RKO (cell line): ENCODE measurements around the gene ABTB2.

Experiments
- DNase-seq: peaks from one replicate; pipeline ENCODE4 v3.0.0-alpha.2; 2016; ENCODE audit warnings: low spot score

The ABTB2 gene

DNA sequence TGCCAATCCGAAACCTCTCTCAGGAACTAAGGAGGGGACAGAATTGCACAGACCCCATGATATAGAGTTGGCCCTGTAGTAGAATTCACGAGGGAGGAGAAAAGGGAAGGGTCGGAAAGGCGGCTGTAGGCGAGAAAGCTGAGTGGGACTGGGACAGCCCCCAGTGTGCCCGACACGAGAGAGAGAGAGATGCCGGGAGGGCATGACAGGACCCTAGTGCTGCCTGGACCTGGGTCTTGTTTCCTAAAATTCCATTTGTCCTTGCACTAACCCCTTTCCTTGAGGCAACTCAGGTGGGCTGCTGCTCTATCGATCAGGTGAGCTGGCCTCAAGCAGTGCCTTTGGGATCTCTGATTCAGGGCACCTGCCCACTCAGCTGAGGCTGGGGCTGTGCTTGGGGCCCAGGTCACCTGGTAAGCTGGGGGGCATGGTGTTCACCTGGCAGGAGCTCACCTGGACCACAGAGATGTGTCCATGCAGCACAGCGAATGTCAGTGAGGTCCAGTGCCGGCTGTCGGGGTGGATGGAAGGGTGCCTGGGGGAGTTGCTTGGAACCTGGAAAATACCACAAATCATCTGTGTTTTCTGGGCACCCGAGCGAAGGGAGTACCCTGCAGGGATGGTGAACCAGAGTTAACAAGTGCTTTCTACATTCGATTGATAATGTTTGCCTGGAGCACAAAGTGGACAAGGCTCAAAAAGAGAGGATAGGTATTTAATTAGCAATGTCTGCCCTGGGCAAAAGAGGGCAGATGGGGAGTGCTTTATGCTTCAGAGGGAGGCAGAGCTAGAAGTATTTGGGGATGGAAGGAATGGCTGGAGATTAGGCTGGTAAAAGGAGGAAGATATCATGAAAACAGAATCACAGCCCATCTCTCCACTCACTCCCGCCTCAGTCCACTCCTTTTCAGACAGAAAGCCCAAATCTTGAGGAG lies 190.7 kb downstream of the ABTB2 start:
- no peak for DNase-seq

DNA sequence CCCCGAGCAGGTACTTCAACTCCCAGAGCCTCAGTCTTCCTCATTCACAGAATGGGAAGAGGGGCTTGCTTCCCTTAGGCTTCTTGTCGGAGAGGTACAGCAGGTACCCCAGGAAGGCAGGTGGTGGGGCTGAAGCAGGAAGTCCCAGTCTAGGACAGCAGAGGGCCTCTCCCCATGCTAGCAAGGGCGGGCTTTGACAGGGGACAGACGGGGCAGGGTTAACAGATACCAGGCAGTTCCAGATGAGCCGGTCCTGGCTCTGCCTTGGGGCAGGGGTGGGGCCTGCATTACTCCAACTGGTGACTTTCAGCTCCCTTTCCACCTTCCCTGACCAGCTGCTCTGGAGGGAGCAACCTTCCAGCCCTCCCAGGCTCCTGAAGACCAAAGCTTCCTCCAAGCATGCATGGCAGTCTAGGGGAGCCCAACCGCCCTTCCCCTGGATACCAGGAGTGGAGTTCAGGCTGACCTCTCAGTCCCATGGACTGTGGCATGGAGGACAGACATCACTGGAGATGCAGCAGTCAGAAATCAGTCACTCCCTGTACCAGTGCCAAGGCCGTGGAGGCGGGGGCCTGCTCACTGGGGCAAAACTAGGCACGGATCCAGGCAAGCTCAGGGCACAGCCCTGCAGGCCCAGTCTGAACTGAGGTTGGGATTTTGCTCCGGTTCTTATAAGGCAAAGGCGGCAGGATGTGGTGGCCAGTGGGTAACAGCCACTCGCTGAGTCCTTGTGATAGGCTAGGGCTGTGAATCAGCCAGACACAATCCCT lies 191.8 kb downstream of the ABTB2 start:
- DNase-seq, result no peak

DNA sequence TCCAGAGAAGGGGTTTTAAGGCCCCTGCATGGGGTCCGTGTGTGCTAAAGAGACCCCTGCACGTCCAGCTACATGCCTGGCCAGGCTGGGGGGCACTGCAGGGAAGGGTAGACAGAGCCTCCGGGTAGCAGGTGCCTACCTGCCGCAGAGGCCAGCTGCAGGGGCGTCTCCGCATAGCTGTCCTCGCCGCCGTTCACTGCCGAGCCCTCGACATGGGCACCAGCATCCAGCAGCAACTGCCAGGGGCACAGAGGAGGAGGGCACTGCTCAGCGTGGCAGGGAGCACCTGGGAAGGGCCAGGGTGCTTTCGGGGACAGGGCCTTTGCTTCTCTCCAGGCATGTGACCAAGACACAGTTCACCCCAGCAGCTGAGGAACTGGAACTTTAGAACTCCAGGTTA lies 192.7 kb downstream of the ABTB2 start:
- no peak for DNase-seq

DNA sequence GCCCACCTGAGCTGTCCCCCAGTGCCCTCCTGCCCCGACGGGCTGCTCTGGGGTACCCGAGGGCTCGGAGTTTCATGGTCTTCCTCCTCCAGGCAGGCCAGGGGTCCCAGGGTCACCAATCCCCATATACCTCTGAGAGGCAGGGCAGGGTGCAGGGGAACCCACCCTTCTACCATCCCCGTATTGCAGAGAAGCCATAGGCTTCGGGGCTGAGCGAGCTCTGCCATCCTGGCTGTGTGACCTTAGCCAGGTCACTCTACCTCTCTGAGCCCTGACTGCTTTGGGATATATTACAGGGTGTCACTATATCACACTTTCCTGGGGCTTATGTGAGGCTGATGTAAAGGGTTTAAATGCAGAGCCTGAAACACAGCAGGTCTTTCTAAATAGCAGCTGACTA lies 195.0 kb downstream of the ABTB2 start:
- DNase-seq, result no peak

DNA sequence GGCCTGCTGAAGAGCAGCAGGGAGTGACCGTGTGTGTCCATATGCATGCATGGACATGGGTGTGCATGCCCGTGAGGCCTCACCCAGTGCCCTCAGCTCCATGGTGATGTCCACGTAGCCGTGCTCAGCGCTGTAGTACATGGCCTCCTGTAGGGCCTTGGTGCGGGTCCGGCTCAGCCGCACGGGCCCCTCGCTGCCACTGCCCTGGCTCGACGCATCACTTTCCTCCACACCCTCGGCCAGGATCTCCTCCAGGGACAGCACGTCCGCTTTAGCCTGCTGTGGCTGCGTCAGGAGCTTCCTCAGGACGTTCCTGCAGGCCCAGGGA lies 195.4 kb downstream of the ABTB2 start:
- DNase-seq, result no peak

DNA sequence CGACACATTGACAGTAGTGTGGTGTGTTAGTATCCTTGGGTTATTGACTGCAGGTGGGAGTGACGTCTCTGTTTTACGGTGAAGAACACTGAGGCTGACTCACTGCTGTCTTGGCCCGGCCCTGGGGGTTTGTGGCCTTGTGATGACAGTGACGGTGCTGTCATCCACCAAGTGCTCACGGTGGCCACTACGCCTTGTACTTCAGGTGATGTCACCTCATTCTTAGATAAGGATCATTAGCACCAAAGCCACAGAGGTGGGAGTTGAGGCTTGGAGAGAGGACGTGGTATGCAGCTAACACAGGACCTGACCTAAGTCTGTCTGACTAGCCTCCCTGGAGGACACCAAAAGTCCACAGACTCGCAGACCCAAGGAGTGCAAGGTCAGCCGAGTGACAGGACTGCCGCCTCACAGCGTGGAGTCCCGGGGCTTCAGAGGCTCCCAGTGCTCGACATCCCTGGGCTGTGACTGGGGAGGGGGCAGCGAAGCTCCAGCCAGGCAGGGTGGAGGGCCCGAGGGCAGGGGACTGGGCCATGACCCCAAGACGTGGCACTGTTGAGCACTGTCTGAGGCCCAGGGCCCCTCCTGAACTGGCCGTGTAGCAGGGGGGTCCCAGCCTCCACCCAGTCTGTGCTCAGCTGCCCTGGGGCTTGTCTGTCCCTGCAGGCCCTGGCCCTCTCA lies 195.9 kb downstream of the ABTB2 start:
- DNase-seq, result no peak

DNA sequence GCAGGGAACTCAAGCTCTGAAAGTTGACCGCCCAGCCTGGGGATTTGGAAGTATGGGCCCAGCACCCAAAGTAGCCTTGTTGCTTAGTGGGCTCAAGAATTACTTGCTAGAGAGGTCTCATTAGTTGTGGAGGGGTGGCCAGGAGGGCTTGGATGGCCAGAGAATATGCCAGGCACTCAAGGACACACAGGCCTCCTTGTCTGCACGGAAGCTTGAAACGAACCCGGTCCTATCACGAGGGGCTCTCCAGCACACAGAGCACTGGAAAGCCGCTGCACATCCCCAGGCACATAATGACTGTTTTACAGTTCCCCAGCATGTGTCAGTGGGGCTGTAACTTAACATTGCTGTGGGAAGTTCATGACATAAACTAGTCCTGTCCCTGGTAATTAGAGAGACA lies 196.4 kb downstream of the ABTB2 start:
- no peak for DNase-seq

DNA sequence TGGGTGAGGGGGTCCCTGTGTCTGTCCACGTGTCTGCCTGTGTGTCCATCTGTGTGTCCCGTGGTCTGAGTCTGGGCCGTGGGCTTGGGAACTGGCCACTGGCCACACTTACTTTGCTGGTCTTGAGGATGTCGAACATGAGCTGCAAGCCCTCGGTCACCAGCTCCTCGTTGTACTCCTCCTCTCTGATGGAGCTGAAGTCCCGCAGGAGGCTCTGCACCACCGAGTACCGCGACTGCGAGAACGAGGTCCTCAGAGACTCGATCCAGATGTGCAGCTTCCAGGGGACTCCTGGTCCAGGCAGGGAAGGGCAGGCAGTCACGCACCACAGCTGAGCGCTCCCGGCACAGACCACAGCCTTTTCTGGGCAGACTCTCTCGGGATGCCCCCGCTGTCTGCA lies 197.0 kb downstream of the ABTB2 start:
- no peak for DNase-seq

DNA sequence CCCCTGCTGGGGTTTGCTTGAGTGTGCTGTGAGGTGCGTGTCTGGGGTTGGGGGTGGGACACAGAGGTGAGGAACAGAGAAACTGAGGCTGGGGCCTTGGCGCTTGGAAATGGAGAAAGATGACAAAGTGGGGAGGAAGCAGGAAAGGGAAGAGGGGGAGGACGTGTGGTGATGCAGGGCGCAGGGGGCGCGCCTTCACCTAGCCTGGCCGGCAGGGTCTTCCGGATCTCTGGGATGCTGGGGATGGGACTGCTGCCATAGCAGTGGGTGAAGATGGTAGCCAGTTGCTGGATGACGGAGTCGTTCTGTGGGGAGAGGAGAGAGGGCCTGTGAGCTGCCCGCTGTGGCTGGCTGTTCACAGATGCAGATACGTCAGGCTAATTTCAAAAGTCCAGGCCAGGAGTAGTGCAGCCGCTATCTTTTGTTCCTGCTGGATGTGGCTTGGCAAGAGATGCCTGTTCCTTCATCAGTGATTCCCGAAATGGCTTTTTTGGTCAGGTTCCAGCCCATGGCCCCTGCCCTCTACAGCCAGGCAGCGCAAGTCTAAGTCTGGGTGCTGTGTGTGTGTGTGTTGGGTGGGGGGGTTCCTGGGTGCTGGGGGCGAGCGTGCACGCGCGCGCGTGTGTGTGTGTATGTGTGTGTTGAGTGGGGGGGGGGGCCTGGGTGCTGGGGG lies 197.6 kb downstream of the ABTB2 start:
- no peak for DNase-seq

DNA sequence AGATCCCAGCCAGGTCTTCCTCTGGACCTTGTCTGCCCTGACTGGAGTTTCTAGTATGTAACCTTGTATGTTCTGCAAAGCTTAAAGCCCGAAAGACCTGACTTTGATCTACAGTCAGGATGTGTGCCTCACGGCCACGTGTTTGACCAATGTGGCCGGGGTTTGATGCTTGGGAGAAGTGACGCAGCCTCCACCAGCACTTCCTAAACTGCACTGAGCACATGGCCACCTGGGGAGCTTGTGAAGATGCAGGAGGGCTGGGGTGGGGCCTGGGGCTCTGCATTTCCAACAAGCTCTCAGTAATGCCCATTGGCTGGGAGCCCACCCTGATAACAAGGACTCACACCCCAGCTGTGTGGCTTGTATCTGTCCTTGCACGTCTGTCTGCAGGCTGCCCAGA lies 199.1 kb downstream of the ABTB2 start:
- no peak for DNase-seq

DNA sequence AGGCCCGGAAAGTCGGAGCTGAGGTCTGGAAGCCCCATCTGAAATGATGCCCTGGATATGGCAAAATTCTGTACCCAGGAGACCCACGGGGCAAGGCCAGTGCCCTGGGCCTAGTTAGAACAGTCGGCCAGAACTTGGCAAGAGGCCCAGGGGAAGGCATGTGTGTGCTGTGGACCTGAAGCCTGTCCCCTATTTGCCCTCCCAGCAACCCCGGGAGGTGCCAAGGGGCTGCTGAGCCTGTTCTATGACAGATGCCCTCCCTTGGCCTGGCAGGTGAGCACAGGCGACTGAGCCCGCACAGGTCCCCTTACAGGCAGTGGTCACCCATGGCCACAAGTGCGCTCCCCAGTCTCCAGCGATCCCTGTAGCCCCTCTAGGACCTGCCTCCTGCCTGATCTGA lies 200.6 kb downstream of the ABTB2 start:
- DNase-seq, result no peak

DNA sequence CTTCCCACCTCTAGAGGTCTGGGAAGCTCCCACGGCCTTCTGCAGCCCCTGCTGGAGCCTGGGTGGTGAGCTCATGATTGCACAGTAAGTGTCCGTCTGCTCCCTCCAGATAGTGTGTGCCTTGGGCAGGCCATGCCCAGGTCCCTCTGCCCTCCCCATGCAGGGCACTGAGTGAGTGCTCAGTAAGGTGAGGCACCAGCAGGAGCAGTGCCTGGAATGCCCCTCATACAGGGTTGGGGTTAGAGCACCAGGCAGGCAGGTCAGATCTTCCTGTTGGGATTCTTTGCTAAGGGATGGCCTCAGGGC lies 202.1 kb downstream of the ABTB2 start:
- DNase-seq, result no peak

DNA sequence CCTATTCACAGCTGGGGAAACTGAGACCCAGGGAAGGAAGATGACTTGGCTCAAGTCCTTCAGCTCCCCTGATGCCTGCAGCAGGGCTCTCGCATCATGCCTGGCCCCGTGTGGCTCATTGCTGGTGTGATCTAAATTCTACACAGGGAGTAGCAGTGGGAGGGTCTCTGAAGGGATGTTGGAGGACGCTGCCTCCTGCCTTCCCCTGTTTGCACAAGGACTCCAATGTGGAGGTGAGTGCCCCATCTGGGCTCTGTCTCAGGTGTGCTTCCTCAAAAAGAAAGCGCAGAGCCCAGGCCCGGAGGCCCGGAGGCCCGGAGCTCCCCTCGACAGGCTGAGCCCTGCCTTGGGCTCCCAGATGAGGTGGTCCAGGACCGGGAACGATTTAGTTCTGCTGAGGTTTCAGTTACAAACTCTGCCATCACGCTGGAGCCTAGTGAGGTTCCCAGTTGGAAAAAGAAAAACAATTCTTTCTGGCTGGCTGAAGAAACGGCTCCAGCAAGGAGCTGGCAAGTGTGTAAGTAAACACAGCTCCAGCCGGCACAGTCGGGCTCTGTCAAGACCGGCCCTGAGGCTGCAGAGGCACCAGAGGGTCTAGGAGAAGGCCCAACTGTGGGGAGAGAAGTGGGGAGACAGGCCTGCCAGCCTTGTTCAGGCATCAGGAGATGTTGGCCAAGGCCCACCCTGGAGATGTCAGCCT lies 202.6 kb downstream of the ABTB2 start:
- DNase-seq, result no peak

DNA sequence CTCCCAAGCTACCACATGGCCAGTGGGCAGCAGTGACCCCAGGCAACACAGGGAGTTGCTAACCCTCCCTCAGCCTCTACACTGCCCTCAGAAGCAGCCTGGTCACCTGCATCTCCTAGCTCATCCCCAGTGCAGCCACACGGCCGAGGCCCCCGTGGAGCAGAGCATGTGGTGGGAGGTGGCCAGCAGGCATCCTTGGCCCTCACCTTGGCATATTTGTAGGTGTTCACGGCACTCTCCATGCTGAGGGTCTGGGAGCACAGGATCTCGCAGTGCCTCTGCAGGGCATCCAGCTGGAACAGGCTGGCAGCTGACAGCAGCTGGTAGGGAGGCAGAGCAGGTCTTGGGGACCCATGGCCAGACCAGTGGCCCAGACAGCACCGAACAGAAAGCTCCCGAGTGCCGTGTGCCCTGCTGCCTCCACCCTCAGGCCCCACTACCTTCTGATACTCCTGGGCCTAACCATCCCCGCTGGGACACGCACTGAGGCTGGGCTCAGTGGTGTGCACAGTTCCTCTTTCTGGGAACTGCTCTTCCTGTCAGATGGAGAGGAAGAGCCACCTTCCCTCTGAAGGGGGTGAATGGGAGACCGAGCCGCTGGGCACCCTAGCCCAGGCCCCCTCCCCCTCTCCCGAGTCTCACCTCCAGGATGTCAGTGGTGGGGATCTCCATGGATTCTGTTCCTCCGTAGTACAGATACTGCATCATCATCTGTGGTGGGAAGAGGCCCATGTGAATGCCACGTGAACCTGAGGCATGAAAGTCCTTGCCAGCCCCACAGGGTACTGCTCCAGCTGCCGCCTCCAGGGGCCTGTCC lies 203.5 kb downstream of the ABTB2 start:
- DNase-seq, result no peak

DNA sequence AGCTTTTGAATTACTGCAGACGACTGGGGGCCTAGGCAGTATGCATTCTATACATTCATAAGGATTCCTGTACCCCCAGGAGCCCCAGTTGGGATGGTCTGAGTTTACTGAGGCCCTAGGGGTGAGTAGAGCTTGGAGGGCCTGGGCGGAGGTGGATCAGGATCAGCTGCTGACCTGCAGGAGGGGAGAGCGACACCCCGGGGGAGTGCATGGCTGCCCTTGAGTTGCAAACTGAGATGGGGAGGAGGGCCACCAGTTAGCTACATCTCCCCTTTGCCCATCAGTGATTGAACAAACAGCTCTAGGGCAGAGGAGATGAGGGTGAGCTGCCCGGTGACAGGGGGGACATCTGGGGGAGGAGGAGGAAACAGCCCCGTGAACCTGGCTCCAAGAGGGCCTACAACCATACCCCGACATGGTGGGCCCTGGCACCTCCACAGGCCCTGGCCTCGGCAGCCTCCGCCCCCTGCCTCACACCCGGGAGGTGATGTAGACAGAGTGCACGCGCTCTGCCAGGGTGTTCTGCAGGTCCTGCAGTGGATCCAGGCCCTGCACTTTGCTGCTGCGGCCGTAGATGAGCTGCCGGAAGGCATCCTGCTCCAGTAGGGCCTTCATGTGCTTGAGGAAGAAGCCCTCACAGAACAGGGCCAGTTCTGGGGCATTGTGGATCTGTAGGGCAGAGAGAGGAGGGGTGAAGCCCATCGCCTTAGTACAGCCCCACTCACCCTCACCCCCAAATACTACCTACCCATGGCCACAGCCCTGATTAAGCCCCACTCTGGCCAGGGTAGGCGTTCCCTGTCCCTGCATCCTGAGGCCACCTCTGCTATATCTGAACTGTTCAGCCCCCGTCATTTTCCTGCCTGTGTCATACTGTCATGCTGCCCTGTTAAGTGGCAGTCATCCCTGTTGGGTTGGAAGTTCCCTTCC lies 205.6 kb downstream of the ABTB2 start:
- DNase-seq, result no peak

DNA sequence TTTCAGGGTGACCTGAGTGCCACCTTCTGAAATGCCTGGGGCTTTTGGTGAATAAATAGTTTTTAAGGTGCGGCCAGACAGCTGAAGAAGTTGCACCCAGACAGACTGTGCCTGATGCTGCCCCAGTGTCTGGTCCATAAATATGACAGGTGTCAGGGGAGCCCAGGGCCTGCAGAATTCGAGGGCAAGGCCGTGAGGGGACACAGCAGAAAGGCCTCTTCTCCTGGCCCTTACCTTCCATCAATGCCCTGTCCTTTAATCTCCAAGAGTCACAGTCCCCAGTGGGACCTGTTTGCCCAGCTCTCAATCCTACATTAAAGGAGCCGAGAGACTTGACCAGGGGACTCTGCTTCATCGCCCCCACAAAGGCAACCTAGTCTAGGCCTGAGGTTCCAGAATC lies 206.6 kb downstream of the ABTB2 start:
- no peak for DNase-seq

DNA sequence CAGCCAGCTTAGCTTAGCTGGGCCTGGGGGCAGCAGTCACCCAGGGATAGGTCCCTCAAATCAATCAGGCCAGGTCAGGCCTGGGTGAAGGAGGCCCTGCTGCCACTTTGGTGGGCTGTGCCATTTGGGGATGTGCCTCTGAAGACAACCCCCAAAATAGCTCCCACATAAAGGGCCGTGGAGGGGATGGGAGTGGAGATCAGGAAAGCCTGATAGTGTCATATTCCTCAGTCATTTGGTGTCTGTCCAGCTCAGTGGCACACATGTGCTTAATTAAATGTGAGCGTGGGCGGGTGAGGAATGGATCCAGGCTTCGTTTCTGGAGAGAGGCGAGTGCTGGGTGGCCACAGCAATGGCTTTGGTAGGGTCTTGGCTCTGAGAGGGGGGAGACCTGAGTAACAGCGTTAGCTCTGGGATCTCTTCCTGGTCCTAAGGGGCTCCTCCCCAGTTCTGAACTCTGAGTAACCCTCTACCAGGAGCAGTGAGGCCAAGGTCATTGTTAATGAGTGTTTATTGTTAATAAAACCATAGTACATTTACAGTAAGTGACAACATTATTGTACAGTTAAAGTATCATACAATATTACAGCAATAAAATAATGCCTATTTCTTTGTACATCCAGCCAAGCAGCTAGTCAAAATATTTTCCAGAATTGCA lies 207.2 kb downstream of the ABTB2 start:
- no peak for DNase-seq

DNA sequence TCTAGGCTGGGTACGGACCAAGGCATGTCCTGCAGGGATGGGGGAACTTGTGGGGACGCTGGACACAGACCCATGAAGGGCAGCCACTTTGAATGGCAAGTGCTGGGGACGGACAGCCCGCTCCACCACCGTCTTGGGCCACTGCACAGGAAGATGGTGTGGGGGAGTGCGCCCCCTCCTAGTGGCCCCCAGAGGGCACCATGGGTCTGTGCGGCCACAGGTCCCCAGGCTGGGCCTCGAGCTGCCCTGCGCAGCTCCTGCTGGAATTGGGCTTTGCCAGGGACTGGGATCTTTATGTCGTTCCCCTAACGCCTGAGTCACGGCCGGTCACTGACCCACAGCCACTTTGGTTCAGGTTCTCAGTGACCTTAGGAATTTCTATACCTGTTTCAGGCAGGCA lies 208.0 kb downstream of the ABTB2 start:
- no peak for DNase-seq

DNA sequence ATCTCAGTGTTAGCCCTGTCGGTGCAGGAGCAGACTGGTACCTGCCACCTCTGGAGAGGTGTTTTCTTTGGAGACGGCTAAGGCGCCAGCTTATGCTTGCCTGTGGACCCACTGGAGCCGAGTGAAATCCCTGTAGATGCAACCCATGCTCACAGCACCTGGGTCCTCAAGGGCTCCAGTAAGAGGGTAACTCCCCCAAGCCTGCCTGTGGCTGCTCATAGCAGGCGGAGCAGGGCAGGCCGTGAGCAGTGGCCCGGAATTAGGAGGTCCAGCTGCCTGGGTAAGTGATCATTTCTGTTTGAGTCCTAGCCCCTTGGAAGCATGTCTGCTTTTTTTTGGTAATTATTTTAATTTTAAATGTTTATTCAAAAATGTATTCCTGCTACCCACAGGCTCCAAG lies 208.5 kb downstream of the ABTB2 start:
- DNase-seq, result no peak
